Activated CD4-positive, alpha-beta T cell treated with anti-CD3 and anti-CD28 coated beads, Interleukin-2, amount 50 U/mL, for 24 hours (primary cell): ENCODE measurements around the gene RPS14.
"Not testable (repeated sequence)": the region's sequence is repeated elsewhere in the genome, so short reads cannot be mapped to it uniquely, and the experiment has no call there.

Experiments
- DNase-seq, 2 donors: peaks; one replicate each; pipeline ENCODE4 v3.0.0-alpha.2; 2020; ENCODE audit warnings: low read depth in 1 of 2, low spot score in 1 of 2

RPS14 gene

GRCh38 chr5:150413902-150414790 is 35.4 kb downstream of the RPS14 start:
- not testable (repeated sequence) for DNase-seq

- DNase-seq = no peak
These were observed 36.2 kb downstream of the RPS14 start for GRCh38 chr5:150413176-150413901.

- peak; percentile 77 to 85 for DNase-seq
These were observed 37.0 kb downstream of the RPS14 start, which contains the start of gene CD74 for GRCh38 chr5:150412319-150413175. TSS of gene CD74 (minus strand) at chr5:150412910. CDS start at chr5:150412749, 161 bp downstream.

GRCh38 chr5:150411245-150411979 is 38.1 kb downstream of the RPS14 start:
- peak; percentile 35 to 52 for DNase-seq

GRCh38 chr5:150410524-150411244 is 38.9 kb downstream of the RPS14 start:
- peak in 1 of 2 donors; percentile 24 for DNase-seq

GRCh38 chr5:150409638-150410523 is 39.7 kb downstream of the RPS14 start:
- DNase-seq = peak in 1 of 2 donors; percentile 30

GRCh38 chr5:150408231-150408943 is 41.2 kb downstream of the RPS14 start:
- DNase-seq = no peak

- DNase-seq = no peak
These were observed 42.3 kb downstream of the RPS14 start for GRCh38 chr5:150407096-150407720.

- DNase-seq = no peak
These were observed 42.8 kb downstream of the RPS14 start for GRCh38 chr5:150406723-150407095.

- DNase-seq = no peak
These were observed 43.3 kb downstream of the RPS14 start for GRCh38 chr5:150406103-150406722.

GRCh38 chr5:150404941-150405816 is 44.4 kb downstream of the RPS14 start:
- DNase-seq = no peak

- no peak for DNase-seq
These were observed 45.0 kb downstream of the RPS14 start for GRCh38 chr5:150404535-150404934.

GRCh38 chr5:150404121-150404520 is 45.4 kb downstream of the RPS14 start:
- DNase-seq = no peak

GRCh38 chr5:150402901-150403342 is 46.6 kb downstream of the RPS14 start:
- DNase-seq = no peak

- DNase-seq = no peak
These were observed 47.2 kb downstream of the RPS14 start for GRCh38 chr5:150402229-150402773.
